Measurements from ENCODE around the gene GAGE10.

GRCh38 chrX:49254639-49255038, 48.8 kb upstream of the GAGE10 start:
- TF ChIP-seq CTCF (IDR thresholded peaks at IDR 0.05) (no peak), SIN3A (IDR thresholded peaks at IDR 0.05; ENCODE audit: borderline replicate concordance, insufficient read depth, low read depth, low read length) (no peak), POLR2AphosphoS5 (IDR thresholded peaks at IDR 0.05; ENCODE audit: low read depth, low read length) (no peak), TCF7L2 (IDR thresholded peaks at IDR 0.05; ENCODE audit: low read depth, low read length) (no peak), REST (IDR thresholded peaks at IDR 0.05; ENCODE audit: insufficient read depth in 1 of 2, low read depth in 2 of 2, low read length in 1 of 2) (no peak)

Measured in Panc1 (cell line).